DOHH2 (cell line): ENCODE data around the gene MAGEC3.

Source experiments
- H3F3A ChIP-seq: fragments of 200-600 bp; sonication (generic), shearing (Covaris generic); 2 replicates; pipeline ENCODE4 v1.6.0; 2016; ENCODE audit warnings: antibody characterized with exemption, mild to moderate bottlenecking; ENCODE audit not compliant: control insufficient read depth, insufficient read depth
- H3K27ac ChIP-seq: fragments of 200-600 bp; sonication (generic); 2 replicates; pipeline ENCODE4 v1.5.1; 2014; ENCODE audit warnings: low read depth, mild to moderate bottlenecking, low read length, moderate library complexity
- H3K27me3 ChIP-seq: fragments of 200-600 bp; sonication (generic); 2 replicates; pipeline ENCODE4 v1.6.1; 2014; ENCODE audit warnings: mild to moderate bottlenecking, low read length, mixed read lengths; ENCODE audit not compliant: control insufficient read depth
- H3K36me3 ChIP-seq: fragments of 200-600 bp; sonication (generic); 2 replicates; pipeline ENCODE4 v1.6.1; 2014; ENCODE audit warnings: mild to moderate bottlenecking, low read length, moderate library complexity, mixed read lengths; ENCODE audit not compliant: control insufficient read depth
- H3K4me1 ChIP-seq: fragments of 200-600 bp; sonication (generic); 2 replicates; pipeline ENCODE4 v1.6.1; 2014; ENCODE audit warnings: mild to moderate bottlenecking, low read length, mixed read lengths; ENCODE audit not compliant: control insufficient read depth
- H3K4me2 ChIP-seq: fragments of 200-600 bp; sonication (generic); 2 replicates; pipeline ENCODE4 v1.6.0; 2014; ENCODE audit warnings: mild to moderate bottlenecking, low read length, moderate library complexity
- H3K4me3 ChIP-seq: fragments of 200-600 bp; sonication (generic); 2 replicates; pipeline ENCODE4 v1.5.1; 2014; ENCODE audit warnings: mild to moderate bottlenecking, low read length, mixed read lengths
- H3K79me2 ChIP-seq: fragments of 200-600 bp; sonication (generic); 2 replicates; pipeline ENCODE4 v1.6.1; 2014; ENCODE audit warnings: mild to moderate bottlenecking, low read length, mixed read lengths; ENCODE audit not compliant: control insufficient read depth
- H3K9me2 ChIP-seq: fragments of 200-600 bp; sonication (generic); replicated peaks from 2 replicates; pipeline ENCODE4 v1.6.1; 2014; ENCODE audit warnings: mild to moderate bottlenecking, low read length, mixed read lengths; ENCODE audit not compliant: control insufficient read depth
- H3K9me3 ChIP-seq: fragments of 200-600 bp; sonication (generic); 2 replicates; pipeline ENCODE4 v1.6.1; 2014; ENCODE audit warnings: antibody characterized with exemption, low read length, mixed read lengths; ENCODE audit not compliant: control insufficient read depth, insufficient read depth
- H4K20me1 ChIP-seq: fragments of 200-600 bp; sonication (generic); 2 replicates; pipeline ENCODE4 v1.6.0; 2014; ENCODE audit warnings: low read depth, mild to moderate bottlenecking, antibody characterized with exemption, low read length, moderate library complexity; ENCODE audit not compliant: control insufficient read depth, insufficient read depth
- EZH2phosphoT487 ChIP-seq: fragments of 200-600 bp; sonication (generic); IDR thresholded peaks from 2 replicates; pipeline ENCODE4 v1.6.1; 2017; ENCODE audit warnings: borderline replicate concordance, mild to moderate bottlenecking, antibody characterized with exemption, low read length, moderate library complexity, mixed read lengths
- TF ChIP-seq, protein P1 (sequence below): fragments of 200-600 bp; sonication (generic); IDR thresholded peaks from one replicate; pipeline ENCODE4 v1.5.1; 2014; ENCODE audit warnings: antibody characterized with exemption, mild to moderate bottlenecking, low read depth, low read length; ENCODE audit not compliant: poor library complexity, severe bottlenecking

MAGEC3 gene

DNA sequence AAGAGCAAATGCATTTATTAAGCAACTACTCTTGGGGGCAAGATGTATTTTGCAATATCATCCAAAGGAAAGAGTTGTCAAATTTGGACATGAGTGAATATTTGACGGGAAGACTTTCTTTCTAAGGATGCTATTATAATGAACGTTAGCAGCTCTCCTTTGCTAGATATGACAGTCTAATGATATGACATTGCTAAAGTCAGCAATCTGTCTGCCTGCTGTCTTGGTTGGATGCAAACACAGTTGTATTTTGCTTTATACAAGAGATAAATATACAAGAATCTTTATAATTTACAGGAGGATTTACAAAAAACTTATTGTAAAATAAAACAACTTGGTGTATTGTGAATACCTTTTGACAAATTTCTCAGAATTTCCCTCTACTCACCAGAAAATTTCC, 103.1 kb downstream of the MAGEC3 start:
- Histone ChIP-seq H3K4me1 (no peaks in the 10 kb centered on the region), H3K36me3 (no peaks in the 10 kb centered on the region), H3K9me3 (no peaks in the 10 kb centered on the region), H3K4me3 (no peak overlapping the region), H3K9me2 (no peaks in the 10 kb centered on the region), H3K27me3 (no peaks in the 10 kb centered on the region), H4K20me1 (no peaks in the 10 kb centered on the region), H3K27ac (no peak overlapping the region), H3K79me2 (no peaks in the 10 kb centered on the region), H3K4me2 (no peak overlapping the region), H3F3A (no peaks in the 10 kb centered on the region)
- TF ChIP-seq, protein P1, sequence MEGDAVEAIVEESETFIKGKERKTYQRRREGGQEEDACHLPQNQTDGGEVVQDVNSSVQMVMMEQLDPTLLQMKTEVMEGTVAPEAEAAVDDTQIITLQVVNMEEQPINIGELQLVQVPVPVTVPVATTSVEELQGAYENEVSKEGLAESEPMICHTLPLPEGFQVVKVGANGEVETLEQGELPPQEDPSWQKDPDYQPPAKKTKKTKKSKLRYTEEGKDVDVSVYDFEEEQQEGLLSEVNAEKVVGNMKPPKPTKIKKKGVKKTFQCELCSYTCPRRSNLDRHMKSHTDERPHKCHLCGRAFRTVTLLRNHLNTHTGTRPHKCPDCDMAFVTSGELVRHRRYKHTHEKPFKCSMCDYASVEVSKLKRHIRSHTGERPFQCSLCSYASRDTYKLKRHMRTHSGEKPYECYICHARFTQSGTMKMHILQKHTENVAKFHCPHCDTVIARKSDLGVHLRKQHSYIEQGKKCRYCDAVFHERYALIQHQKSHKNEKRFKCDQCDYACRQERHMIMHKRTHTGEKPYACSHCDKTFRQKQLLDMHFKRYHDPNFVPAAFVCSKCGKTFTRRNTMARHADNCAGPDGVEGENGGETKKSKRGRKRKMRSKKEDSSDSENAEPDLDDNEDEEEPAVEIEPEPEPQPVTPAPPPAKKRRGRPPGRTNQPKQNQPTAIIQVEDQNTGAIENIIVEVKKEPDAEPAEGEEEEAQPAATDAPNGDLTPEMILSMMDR, result no peak
- no peak for TF ChIP-seq EZH2phosphoT487

GRCh38 chrX:141945426-141945825, 107.3 kb downstream of the MAGEC3 start:
- no peaks in the 10 kb centered on the region for H3K79me2 ChIP-seq
- no peak overlapping the region for H3K4me3 ChIP-seq
- no peak overlapping the region for H3K27ac ChIP-seq
- no peaks in the 10 kb centered on the region for H4K20me1 ChIP-seq
- H3K9me2 ChIP-seq, result no peaks in the 10 kb centered on the region
- no peak overlapping the region for H3K4me2 ChIP-seq
- TF ChIP-seq, protein P1, result no peak
- TF ChIP-seq EZH2phosphoT487, result no peak
- H3F3A ChIP-seq, result no peaks in the 10 kb centered on the region
- H3K9me3 ChIP-seq, result no peaks in the 10 kb centered on the region
- H3K27me3 ChIP-seq, result no peaks in the 10 kb centered on the region
- no peaks in the 10 kb centered on the region for H3K4me1 ChIP-seq
- no peaks in the 10 kb centered on the region for H3K36me3 ChIP-seq

DNA sequence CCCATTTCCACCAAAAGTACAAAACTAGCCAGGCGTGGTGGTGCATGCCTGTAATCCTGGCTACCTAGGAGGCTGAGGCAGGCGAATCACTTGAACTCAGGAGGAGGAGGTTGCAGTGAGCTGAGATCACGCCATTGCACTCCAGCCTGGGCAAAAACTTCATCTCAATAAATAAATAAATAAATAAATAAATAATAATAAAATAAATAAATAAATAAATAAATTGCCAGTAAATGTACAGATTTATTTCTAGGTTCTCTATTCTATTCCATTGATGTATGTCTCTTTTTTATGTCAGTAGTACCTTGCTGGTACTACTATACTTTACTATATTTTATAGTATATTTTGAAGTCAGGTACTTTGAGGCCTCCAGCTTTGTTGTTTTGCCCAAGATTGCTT, 109.2 kb downstream of the MAGEC3 start:
- Histone ChIP-seq H3K27ac (no peak overlapping the region), H3F3A (no peaks in the 10 kb centered on the region), H3K4me1 (no peaks in the 10 kb centered on the region), H4K20me1 (no peaks in the 10 kb centered on the region), H3K36me3 (no peaks in the 10 kb centered on the region), H3K4me2 (no peak overlapping the region), H3K27me3 (no peaks in the 10 kb centered on the region), H3K4me3 (no peak overlapping the region), H3K9me3 (no peaks in the 10 kb centered on the region), H3K9me2 (no peaks in the 10 kb centered on the region), H3K79me2 (no peaks in the 10 kb centered on the region)
- TF ChIP-seq, protein P1, result no peak
- TF ChIP-seq EZH2phosphoT487, result no peak
